ENCODE measurements around the gene NFXL1.

The NFXL1 gene

DNA sequence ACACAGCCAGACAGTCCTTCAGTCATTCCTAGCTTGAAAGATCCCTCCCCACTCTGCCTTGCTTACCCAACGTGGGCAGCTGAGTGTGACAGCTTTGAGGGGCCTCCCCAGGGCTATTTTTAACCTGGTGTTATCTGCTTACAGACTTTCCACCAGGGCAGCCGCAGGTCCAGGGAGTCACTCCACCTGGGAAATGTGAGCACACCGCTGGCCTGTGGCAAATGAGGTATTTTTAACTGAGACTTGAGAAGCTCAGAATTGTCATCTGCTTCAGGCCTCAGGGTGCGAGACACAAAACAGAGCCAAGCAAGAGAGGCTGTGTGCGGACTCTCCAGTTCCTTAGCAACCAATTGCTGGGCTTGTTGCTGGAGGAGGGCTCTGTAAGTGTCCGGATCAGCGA lies 89.5 kb downstream of the NFXL1 start:
- H3K4me2 ChIP-seq (ENCODE audit: low read length): no peak overlapping the region
- TF ChIP-seq EZH2 (IDR thresholded peaks at IDR 0.05; ENCODE audit: borderline replicate concordance, low read length): no peak
- TF ChIP-seq, protein P1, sequence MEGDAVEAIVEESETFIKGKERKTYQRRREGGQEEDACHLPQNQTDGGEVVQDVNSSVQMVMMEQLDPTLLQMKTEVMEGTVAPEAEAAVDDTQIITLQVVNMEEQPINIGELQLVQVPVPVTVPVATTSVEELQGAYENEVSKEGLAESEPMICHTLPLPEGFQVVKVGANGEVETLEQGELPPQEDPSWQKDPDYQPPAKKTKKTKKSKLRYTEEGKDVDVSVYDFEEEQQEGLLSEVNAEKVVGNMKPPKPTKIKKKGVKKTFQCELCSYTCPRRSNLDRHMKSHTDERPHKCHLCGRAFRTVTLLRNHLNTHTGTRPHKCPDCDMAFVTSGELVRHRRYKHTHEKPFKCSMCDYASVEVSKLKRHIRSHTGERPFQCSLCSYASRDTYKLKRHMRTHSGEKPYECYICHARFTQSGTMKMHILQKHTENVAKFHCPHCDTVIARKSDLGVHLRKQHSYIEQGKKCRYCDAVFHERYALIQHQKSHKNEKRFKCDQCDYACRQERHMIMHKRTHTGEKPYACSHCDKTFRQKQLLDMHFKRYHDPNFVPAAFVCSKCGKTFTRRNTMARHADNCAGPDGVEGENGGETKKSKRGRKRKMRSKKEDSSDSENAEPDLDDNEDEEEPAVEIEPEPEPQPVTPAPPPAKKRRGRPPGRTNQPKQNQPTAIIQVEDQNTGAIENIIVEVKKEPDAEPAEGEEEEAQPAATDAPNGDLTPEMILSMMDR (IDR thresholded peaks at IDR 0.05; ENCODE audit: low read length): no peak
- no peaks in the 10 kb centered on the region for H3K79me2 ChIP-seq (ENCODE audit: insufficient read depth, low read length)
- no peak overlapping the region for H3K27ac ChIP-seq (ENCODE audit: low read depth, low read length, poor library complexity, severe bottlenecking)
- H3K9ac ChIP-seq (ENCODE audit: low read length): no peak overlapping the region
- no peak overlapping the region for H3K4me3 ChIP-seq (ENCODE audit: low read depth, low read length, poor library complexity, severe bottlenecking)
- H3K9me3 ChIP-seq (ENCODE audit: low read length): no peaks in the 10 kb centered on the region
- no peaks in the 10 kb centered on the region for H3F3A ChIP-seq (ENCODE audit: insufficient read depth, low read length)
- no peaks in the 10 kb centered on the region for H3K9me2 ChIP-seq (ENCODE audit: low read depth, low read length)
- no peak overlapping the region for H2AFZ ChIP-seq (ENCODE audit: low read length)
- no peaks in the 10 kb centered on the region for H3K36me3 ChIP-seq (ENCODE audit: insufficient read depth, low read length)
- no peaks in the 10 kb centered on the region for H3K27me3 ChIP-seq (ENCODE audit: insufficient read depth, low read length)
- no peaks in the 10 kb centered on the region for H4K20me1 ChIP-seq (ENCODE audit: insufficient read depth, low read length)
- no peaks in the 10 kb centered on the region for H3K4me1 ChIP-seq (ENCODE audit: insufficient read depth, low read length, severe bottlenecking)

DNA sequence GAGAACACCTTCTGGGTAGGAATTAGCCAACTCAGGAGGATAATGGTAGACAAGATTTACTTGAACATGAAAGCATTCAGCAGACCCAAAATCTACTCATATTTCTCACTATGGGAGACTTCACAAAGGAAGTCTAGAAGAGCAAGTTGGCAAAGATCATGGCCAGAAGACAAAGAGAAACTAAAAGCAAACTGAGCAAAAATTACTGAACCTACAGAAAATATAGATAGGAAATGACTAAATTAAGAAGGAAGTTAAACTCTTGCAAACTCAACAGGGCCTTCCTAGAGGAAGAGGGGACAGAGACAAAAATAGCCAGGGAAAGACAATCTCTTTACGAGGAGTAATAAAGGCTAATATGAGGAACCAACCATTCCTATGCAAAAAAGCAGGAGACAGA lies 95.2 kb downstream of the NFXL1 start:
- H3K36me3 ChIP-seq (ENCODE audit: insufficient read depth, low read length): no peaks in the 10 kb centered on the region
- no peak overlapping the region for H2AFZ ChIP-seq (ENCODE audit: low read length)
- no peak overlapping the region for H3K27ac ChIP-seq (ENCODE audit: low read depth, low read length, poor library complexity, severe bottlenecking)
- no peaks in the 10 kb centered on the region for H3K4me1 ChIP-seq (ENCODE audit: insufficient read depth, low read length, severe bottlenecking)
- no peak overlapping the region for H3K4me3 ChIP-seq (ENCODE audit: low read depth, low read length, poor library complexity, severe bottlenecking)
- H3K27me3 ChIP-seq (ENCODE audit: insufficient read depth, low read length): no peaks in the 10 kb centered on the region
- TF ChIP-seq, protein P1 (IDR thresholded peaks at IDR 0.05; ENCODE audit: low read length): no peak
- no peak for TF ChIP-seq EZH2 (IDR thresholded peaks at IDR 0.05; ENCODE audit: borderline replicate concordance, low read length)
- H3F3A ChIP-seq (ENCODE audit: insufficient read depth, low read length): no peaks in the 10 kb centered on the region
- H3K79me2 ChIP-seq (ENCODE audit: insufficient read depth, low read length): no peaks in the 10 kb centered on the region
- no peaks in the 10 kb centered on the region for H4K20me1 ChIP-seq (ENCODE audit: insufficient read depth, low read length)
- no peak overlapping the region for H3K9ac ChIP-seq (ENCODE audit: low read length)
- H3K9me2 ChIP-seq (ENCODE audit: low read depth, low read length): no peaks in the 10 kb centered on the region
- no peak overlapping the region for H3K4me2 ChIP-seq (ENCODE audit: low read length)
- no peaks in the 10 kb centered on the region for H3K9me3 ChIP-seq (ENCODE audit: low read length)

DNA sequence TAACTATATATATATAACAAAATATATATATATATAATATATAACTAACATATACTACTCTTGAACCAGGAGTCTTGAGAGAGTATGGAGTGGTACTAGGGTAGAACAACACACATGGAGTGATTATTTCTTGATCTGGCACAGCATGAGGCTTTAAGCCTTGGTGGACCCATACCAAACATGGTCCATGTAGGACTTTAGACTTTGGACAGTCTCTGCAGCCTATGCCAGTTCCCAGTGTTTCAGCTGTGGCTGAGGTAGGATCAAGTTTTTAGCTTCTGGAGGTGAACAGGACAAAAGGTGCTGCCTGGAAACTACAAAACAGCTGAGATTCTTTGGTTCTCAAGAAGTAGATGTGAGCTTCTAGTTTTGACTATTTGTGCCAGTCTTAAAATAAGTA lies 97.1 kb downstream of the NFXL1 start:
- Histone ChIP-seq H3K4me1 (ENCODE audit: insufficient read depth, low read length, severe bottlenecking) (no peaks in the 10 kb centered on the region), H3K4me3 (ENCODE audit: low read depth, low read length, poor library complexity, severe bottlenecking) (no peak overlapping the region), H3F3A (ENCODE audit: insufficient read depth, low read length) (no peaks in the 10 kb centered on the region), H3K27me3 (ENCODE audit: insufficient read depth, low read length) (no peaks in the 10 kb centered on the region), H3K9me2 (ENCODE audit: low read depth, low read length) (no peaks in the 10 kb centered on the region), H3K9me3 (ENCODE audit: low read length) (no peaks in the 10 kb centered on the region), H3K36me3 (ENCODE audit: insufficient read depth, low read length) (no peaks in the 10 kb centered on the region), H3K4me2 (ENCODE audit: low read length) (no peak overlapping the region), H4K20me1 (ENCODE audit: insufficient read depth, low read length) (no peaks in the 10 kb centered on the region), H3K9ac (ENCODE audit: low read length) (no peak overlapping the region), H2AFZ (ENCODE audit: low read length) (no peak overlapping the region), H3K27ac (ENCODE audit: low read depth, low read length, poor library complexity, severe bottlenecking) (no peak overlapping the region), H3K79me2 (ENCODE audit: insufficient read depth, low read length) (no peaks in the 10 kb centered on the region)
- TF ChIP-seq, protein P1 (IDR thresholded peaks at IDR 0.05; ENCODE audit: low read length): no peak
- TF ChIP-seq EZH2 (IDR thresholded peaks at IDR 0.05; ENCODE audit: borderline replicate concordance, low read length): no peak

All from OCI-LY1 (cell line).